DND-41 (cell line): ENCODE measurements around the gene TMEM245.
A peak's percentile ranks its signal among the peaks of the same experiment; 100 is the strongest.

Source experiments
- ATAC-seq: fragments of 200-7000 bp; cut with Tn5 transposase; 3 replicates; pipeline ENCODE4 v1.9.1; 2021; ENCODE audit warnings: low read depth; ENCODE audit not compliant: insufficient read depth
- DNase-seq: peaks from one replicate; pipeline ENCODE4 v3.0.0-alpha.2; 2020
- H2AFZ ChIP-seq: 2 replicates; pipeline ENCODE4 v1.6.0; 2012; ENCODE audit warnings: low read depth, low read length
- H3K27ac ChIP-seq: 2 replicates; pipeline ENCODE4 v1.5.1; 2012; ENCODE audit warnings: low read length, inconsistent platforms
- H3K27me3 ChIP-seq: fragments of 200-600 bp; sonication (generic); 2 replicates; pipeline ENCODE4 v1.6.0; 2012; ENCODE audit warnings: low read length, mild to moderate bottlenecking, inconsistent platforms; ENCODE audit not compliant: insufficient read depth, poor library complexity
- H3K36me3 ChIP-seq: 2 replicates; pipeline ENCODE4 v1.5.1; 2012; ENCODE audit warnings: low read length, inconsistent platforms; ENCODE audit not compliant: insufficient read depth
- H3K4me1 ChIP-seq: 2 replicates; pipeline ENCODE4 v1.5.1; 2012; ENCODE audit warnings: mild to moderate bottlenecking, low read length; ENCODE audit not compliant: insufficient read depth
- H3K4me2 ChIP-seq: 2 replicates; pipeline ENCODE4 v1.6.0; 2012; ENCODE audit warnings: mild to moderate bottlenecking, moderate library complexity, low read length, inconsistent platforms; ENCODE audit not compliant: insufficient read depth
- H3K4me3 ChIP-seq, 2 experiments: fragments of 200-600 bp in 1 of 2; shearing (Covaris generic) in 1 of 2; 2 replicates each; pipeline ENCODE4 v1.5.1; 2012 to 2016; ENCODE audit warnings: inconsistent platforms in 2 of 2, low read length in 2 of 2, mild to moderate bottlenecking in 2 of 2, low read depth in 1 of 2, moderate library complexity in 1 of 2
- H3K79me2 ChIP-seq: 2 replicates; pipeline ENCODE4 v1.6.0; 2012; ENCODE audit warnings: low read length, inconsistent platforms; ENCODE audit not compliant: insufficient read depth
- H3K9ac ChIP-seq: 2 replicates; pipeline ENCODE4 v1.6.0; 2012; ENCODE audit warnings: low read depth, mild to moderate bottlenecking, inconsistent platforms, low read length, moderate library complexity
- H3K9me3 ChIP-seq: 2 replicates; pipeline ENCODE4 v1.5.1; 2012; ENCODE audit warnings: low read length, moderate library complexity, mild to moderate bottlenecking, inconsistent platforms; ENCODE audit not compliant: insufficient read depth, severe bottlenecking
- H4K20me1 ChIP-seq: 2 replicates; pipeline ENCODE4 v1.6.0; 2012; ENCODE audit warnings: low read length; ENCODE audit not compliant: insufficient read depth
- CTCF ChIP-seq: IDR thresholded peaks from 2 replicates; pipeline ENCODE4 v1.5.1; 2012; ENCODE audit warnings: borderline replicate concordance, low read length, moderate library complexity, mild to moderate bottlenecking; ENCODE audit not compliant: poor library complexity, severe bottlenecking; ENCODE audit errors: extremely low read depth
- EZH2 ChIP-seq: IDR thresholded peaks from 3 replicates; pipeline ENCODE4 v1.6.1; 2012; ENCODE audit warnings: borderline replicate concordance, low read depth, mild to moderate bottlenecking, moderate library complexity, low read length, inconsistent platforms; ENCODE audit not compliant: severe bottlenecking

Gene TMEM245

DNA sequence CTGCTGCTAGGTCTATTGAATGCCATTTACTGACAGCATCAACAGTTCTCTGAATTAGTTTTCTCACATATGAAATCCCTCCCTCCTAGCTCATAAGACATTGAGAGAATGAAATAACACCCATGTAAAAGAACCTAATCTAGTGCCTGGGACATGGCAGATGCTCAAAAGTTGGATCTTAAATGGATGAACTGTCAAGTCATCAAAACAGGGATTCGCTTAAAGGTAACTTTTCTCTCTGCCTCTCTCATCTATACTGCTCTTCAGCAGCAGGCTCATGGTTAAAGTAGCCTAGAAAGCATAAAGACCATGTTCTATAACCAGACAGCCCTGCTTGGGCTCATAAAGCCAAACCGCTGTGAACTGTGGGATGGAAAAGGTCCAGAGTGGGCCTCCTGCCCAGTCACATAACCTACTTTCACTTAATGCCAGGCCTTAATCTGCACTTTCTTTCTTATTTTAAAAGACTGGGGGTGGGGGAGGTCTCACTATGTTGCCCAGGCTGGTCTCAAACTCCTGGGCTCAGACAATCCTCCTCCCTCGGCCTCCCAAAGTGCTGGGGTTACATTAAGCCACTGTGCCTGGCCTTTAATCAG lies 3.7 kb downstream of the TMEM245 start:
- DNase-seq (no peak), ATAC-seq (no peak)
- peak overlapping the region in 1 of 2 experiments; percentile 32; a peak in 1 of 4 replicates for H3K4me3 ChIP-seq
- peaks cover 61% of the 10 kb centered on the region for H3K4me1 ChIP-seq
- no peak for TF ChIP-seq CTCF
- no peak for TF ChIP-seq EZH2
- peaks cover 86% of the 10 kb centered on the region for H3K79me2 ChIP-seq
- no peak overlapping the region for H2AFZ ChIP-seq
- H3K9ac ChIP-seq = no peak overlapping the region
- peak overlapping the region; percentile 98 for H3K4me2 ChIP-seq
- H4K20me1 ChIP-seq = peaks cover 60% of the 10 kb centered on the region
- no peak overlapping the region for H3K27ac ChIP-seq
- peaks cover 24% of the 10 kb centered on the region for H3K36me3 ChIP-seq
- no peaks in the 10 kb centered on the region for H3K27me3 ChIP-seq
- no peaks in the 10 kb centered on the region for H3K9me3 ChIP-seq

GRCh38 chr9:109114670-109115069 lies 5.1 kb downstream of the TMEM245 start:
- DNase-seq = no peak
- H3K4me3 ChIP-seq = no peak overlapping the region
- H3K4me1 ChIP-seq = peaks cover 52% of the 10 kb centered on the region
- H3K9me3 ChIP-seq = no peaks in the 10 kb centered on the region
- H4K20me1 ChIP-seq = peaks cover 63% of the 10 kb centered on the region
- H3K4me2 ChIP-seq = peak overlapping the region; percentile 42; the same call in 1 of the 2 replicates
- TF ChIP-seq EZH2 (no peak), CTCF (no peak)
- peaks cover 24% of the 10 kb centered on the region for H3K36me3 ChIP-seq
- no peak overlapping the region for H3K9ac ChIP-seq
- no peak overlapping the region for H3K27ac ChIP-seq
- H3K27me3 ChIP-seq = no peaks in the 10 kb centered on the region
- H3K79me2 ChIP-seq = peaks cover 99% of the 10 kb centered on the region
- ATAC-seq = no peak
- H2AFZ ChIP-seq = no peak overlapping the region

DNA sequence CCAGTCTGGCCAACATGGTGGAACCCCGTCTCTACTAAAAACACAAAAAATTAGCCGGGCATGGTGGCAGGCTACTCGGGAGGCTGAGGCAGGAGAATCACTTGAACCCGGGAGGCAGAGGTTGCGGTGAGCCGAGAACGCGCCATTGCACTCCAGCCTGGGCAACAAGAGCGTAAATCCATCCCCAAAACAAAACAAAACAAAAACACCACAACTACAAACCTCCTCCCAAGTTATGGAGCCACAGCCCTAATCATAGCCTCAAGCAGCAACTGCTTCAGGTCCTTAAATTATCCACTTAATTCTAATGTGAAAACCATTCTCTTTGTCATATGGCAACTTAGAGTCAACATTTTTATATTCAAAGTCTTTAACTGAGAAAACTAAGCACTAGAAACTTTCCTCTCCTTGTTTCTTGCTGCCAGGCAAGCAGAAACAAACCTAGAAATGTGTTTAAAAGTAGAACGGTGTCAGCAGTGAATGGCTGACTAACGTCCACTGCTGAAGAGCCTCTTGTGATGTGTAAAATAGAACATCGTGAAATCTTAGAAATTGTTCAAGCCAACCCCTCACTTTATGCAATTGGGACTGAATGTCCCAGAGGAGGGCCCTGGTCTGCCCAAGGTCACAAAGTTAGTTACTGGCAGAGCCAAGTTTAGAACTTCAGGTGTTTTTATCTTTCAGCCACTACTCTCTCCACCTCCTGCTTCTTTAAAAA lies 5.7 kb downstream of the TMEM245 start:
- no peak overlapping the region for H2AFZ ChIP-seq
- H3K4me3 ChIP-seq = no peak overlapping the region; a peak in 1 of 4 replicates
- no peaks in the 10 kb centered on the region for H3K27me3 ChIP-seq
- H3K79me2 ChIP-seq = peaks cover 99% of the 10 kb centered on the region
- DNase-seq = no peak
- no peak overlapping the region for H3K9ac ChIP-seq
- peaks cover 52% of the 10 kb centered on the region for H3K4me1 ChIP-seq
- no peak overlapping the region for H3K27ac ChIP-seq
- TF ChIP-seq EZH2 = no peak
- no peak for TF ChIP-seq CTCF
- H3K4me2 ChIP-seq = peak overlapping the region; percentile 42; the same call in 1 of the 2 replicates
- peaks cover 64% of the 10 kb centered on the region for H4K20me1 ChIP-seq
- H3K36me3 ChIP-seq = peaks cover 24% of the 10 kb centered on the region
- H3K9me3 ChIP-seq = no peaks in the 10 kb centered on the region
- no peak for ATAC-seq
